Fibroblast of skin of abdomen (primary cell): ENCODE data around the gene DNER.
"Not testable (repeated sequence)": the region's sequence is repeated elsewhere in the genome, so short reads cannot be mapped to it uniquely, and the experiment has no call there.

Source experiments
- DNase-seq: peaks from one replicate; pipeline ENCODE4 v3.0.0-alpha.2; 2013

DNER gene

GRCh38 chr2:229376866-229377265 lies 337.5 kb downstream of the DNER start:
- no peak for DNase-seq

- DNase-seq = peak; percentile 47
Observed at GRCh38 chr2:229375251-229375650, 339.1 kb downstream of the DNER start.

DNA sequence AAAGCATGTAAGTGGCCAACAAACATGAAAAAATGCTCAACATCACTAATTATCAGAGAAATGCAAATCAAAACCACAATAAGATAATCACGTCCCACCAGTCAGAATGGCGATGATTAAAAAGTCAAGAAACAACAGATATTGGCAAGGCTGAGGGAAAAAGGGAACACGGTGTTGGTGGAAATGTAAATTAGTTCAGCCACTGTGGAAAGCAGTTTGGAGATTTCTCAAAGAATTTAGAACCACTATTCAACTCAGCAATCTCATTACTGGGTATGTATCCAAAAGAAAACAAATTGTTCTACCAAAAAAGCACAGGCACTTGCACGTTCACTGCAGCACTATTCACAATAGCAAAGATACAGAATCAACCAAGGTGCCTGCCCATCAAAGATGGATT lies 341.0 kb downstream of the DNER start:
- not testable (repeated sequence) for DNase-seq

GRCh38 chr2:229372207-229372606 lies 342.1 kb downstream of the DNER start:
- DNase-seq = no peak

- DNase-seq = no peak
Observed at GRCh38 chr2:229371086-229371485, 343.3 kb downstream of the DNER start.

GRCh38 chr2:229370509-229370908 lies 343.8 kb downstream of the DNER start:
- peak; percentile 20 for DNase-seq

DNA sequence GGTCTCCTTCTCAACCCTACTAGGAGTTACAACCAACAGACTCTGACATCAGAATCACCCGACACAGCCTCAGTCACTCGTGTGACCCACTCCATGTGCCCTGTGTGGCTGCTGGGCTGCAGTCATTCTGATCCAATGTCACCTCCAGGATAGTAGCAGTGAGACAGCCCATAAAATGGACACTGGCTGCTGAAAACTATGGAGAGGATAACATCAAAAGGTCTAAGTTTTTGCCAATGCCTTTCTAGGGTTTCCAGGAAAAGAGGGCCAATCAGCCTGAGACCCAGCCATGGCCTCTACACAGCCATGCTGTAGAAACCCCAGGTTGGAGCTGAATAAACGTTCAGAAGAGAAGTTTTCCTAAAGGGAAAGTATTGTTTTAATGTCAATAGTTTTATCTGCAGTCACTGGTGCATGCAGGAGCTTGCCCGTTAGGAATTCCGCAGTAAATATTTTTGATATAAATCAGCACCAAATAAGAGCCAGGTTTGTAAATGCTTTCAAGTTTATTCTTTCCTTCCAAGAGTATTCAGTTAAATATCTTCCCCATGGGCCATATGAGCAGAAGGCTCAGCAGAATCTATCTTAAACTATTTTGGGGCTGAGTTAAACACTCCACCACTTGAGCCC lies 351.1 kb downstream of the DNER start:
- DNase-seq = peak; percentile 35

GRCh38 chr2:229350883-229351282 lies 363.5 kb downstream of the DNER start:
- no peak for DNase-seq

DNA sequence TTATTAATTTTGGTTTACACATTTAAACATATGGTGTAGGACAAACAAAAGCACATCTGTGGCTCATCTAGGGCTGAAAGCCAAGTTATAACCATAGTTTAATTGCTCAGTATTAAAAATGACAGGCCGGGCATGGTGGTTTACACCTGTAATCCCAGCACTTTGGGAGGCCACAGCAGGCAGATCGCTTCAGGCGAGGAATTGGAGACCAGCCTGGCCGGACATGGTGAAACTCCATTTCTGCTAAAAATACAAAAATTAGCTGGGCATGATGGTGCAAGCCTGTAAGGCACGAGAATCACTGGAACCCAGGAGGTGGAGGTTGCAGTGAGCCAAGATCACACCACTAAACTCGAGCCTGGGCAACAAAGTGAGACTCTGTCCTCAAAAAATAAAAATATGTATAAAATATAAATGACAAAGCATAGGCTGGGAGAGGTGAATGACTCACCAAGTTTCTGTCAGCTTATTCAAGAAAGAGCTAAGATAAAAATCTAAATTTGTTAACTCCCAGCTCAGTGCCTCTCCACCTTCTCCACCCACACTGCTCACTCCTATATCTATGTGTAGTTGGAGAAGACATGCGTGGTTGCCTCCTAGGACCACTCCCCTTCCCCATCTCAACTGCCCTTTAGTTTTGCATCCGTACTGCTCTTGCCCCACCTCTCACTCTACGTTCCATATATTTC lies 364.1 kb downstream of the DNER start:
- no peak for DNase-seq

- peak; percentile 70 for DNase-seq
Observed at GRCh38 chr2:229348128-229348527, 366.2 kb downstream of the DNER start.

GRCh38 chr2:229346816-229347540 lies 367.4 kb downstream of the DNER start:
- peak; percentile 31 for DNase-seq

DNA sequence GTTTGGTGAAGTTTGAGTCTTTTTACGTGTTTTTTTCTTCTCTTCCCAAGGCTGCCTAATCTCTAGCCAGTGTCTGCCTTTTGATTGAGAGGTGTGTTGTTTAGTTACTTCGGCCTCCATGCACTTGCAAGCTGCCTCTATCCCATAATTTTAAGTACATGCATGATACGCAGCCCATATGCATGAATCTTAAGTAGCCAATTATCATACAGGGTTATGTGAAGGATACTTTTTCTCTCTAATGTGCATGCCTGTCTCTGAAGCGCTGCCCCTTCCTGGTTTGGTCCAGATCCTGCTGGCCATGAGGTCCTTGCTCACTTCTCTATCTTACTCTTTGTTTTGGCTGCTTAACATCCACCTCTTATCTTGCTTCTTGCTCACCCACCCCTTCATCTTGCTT lies 369.4 kb downstream of the DNER start:
- no peak for DNase-seq

GRCh38 chr2:229344151-229344551 lies 370.2 kb downstream of the DNER start:
- peak; percentile 61 for DNase-seq

DNA sequence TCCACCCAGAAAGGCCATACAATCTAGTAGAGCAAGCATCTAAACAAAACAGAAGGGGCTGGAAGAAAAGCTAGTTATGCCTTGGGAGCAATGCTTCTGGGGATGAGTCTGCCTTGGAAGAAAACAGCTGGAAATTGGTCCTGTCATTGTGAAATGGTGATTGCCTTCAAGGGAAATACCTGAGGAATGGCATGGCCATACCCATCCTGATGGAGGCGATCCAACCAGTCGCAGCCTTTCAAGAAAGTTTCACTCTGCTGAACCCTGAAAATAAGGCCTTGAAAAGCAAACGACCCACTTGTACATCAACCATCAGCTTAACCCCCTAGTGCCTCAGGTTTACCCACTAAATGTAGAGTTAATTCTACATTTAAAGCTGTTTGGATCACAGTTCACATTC lies 370.7 kb downstream of the DNER start:
- no peak for DNase-seq

- no peak for DNase-seq
Observed at GRCh38 chr2:229342376-229342775, 372.0 kb downstream of the DNER start.

DNA sequence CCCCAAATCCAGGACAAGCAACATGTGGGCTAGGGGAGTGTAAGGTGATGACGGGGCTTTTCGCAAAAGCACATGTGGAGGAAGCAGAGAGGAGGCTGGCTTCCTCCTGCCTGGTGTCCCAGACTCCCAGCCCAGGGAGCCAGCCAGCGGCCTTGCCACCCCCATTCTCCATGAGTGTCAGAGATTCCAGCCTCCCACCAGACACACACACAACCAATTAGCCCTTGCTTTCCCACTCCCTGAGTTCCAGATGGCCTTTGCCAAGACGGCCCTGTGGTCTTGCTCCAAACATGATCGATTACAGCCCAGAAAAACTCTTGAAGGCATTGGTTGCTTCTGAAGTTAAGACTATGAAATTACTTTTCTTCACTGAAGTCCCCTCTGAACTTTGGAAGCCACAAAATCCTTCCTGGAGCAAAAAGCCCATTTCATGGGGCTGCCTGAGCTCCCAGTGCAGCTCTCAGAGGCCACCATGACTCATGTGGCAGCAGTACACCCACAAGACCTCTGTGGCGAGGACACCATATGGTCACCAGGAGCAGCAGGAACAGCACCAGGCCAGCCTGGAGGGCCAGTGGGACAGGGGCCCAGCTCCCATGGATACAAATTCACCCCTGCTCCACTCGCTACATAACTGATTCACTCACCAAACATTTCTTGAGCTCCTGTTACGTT lies 374.1 kb downstream of the DNER start:
- DNase-seq = peak; percentile 78

- peak; percentile 70 for DNase-seq
Observed at GRCh38 chr2:229339618-229340017, 374.7 kb downstream of the DNER start.

DNA sequence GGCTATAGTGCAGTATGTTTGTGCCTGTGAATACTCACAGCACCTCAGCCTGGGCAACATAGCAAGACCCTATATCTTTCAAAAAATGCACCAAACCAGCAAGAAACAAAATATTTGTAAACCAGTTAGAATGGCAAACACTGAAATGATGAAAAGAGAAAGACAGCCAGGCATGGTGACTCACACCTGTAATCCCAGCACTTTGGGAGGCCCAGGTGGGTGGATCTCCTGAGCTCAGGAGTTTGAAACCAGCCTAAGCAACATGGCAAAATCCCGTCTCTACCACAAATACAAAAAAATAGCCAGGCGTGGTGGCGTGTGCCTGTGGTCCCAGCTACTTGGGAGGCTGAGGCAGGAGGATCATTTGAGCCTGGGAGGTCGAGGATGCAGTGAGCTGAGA lies 375.2 kb downstream of the DNER start:
- not testable (repeated sequence) for DNase-seq

DNA sequence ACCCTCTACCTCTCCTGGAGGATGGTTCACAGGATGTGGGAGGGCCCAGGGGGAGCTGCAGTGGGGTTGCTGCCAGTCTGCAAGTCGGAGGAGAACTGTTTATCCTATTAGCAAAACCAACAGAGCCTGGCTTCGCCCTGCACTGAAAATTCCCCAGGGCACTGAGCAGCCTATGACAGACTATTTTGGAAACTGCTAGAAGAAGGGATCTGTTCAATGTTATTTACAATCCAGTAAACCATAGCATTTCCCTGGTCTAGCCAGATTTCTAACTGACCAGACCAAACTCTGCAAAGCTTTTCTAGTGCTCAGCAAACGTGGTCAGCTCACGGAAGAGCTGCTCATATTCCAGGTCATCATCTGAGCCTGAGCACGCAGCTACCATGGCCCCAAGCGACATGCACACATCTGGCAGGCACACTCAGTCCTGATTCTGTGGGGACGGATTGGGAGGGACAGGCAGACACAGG lies 378.4 kb downstream of the DNER start:
- DNase-seq = no peak

GRCh38 chr2:229335330-229335729 lies 379.0 kb downstream of the DNER start:
- no peak for DNase-seq

DNA sequence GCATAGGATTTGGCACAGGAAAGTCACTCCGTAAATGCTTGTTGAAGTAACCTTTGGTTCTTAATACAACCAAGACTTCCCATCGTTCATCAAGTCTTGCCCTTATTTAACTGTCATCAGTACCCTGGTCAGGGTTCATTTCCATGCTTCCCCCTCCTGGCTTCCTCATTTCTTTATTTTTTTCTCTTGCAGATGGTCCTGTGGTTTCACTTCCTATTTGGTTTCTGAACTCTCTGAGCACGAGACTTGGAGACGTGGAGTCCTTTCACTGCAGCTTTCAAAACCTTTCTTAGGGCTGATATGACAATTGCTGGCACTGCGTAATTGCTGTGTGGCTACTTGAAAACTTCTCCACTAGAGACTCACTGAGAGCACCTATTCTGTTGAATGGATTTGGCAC lies 383.4 kb downstream of the DNER start:
- DNase-seq = no peak

DNA sequence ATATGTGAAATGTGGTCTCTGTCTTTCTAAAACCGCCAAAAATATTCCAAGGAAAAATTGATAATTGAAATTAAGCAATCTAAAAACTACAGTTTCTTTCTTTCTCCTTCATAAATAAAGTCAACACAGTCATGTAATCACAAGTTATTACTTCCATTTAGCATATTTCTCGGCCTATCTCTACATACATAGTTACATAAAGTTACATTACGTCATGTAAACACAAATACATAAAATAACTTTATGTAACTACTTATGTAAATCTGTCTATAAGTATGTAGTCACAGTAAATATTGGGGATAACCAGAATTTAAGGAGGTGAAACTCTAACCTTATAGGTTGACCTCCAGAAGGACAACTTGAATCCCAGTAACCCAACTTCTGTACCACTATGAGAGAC lies 394.8 kb downstream of the DNER start:
- no peak for DNase-seq

DNA sequence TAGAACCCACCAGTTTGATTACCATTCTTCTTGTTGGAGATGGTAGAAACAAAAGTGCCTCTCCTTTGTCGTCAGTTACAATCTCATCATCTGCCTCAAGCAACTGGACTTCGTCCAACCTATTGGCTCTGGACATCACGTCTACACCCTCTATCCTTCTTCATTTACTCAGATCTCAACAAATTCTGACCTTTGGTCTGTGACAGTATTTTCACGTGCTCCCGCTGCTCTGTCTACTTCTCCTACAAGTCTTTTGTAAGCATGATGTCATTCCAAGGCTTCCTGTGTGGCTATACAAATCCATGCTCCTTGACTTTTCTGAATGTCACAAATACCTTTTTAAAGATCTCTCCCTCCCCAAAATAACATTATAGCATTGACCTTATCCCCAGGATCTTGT lies 400.2 kb downstream of the DNER start:
- no peak for DNase-seq
